HAP-1 (cell line): ENCODE data around the gene OSBPL5.

Experiments used
- DNase-seq, 2 experiments: peaks; one replicate each; pipeline ENCODE4 v3.0.0-alpha.2; 2016 to 2020; ENCODE audit warnings: low spot score in 2 of 2
- H3K27me3 ChIP-seq: fragments of 250-450 bp; sonication (Bioruptor Pico); 2 replicates; pipeline ENCODE4 v1.5.1; 2020; ENCODE audit warnings: low read depth, mild to moderate bottlenecking, moderate library complexity
- H3K36me3 ChIP-seq: fragments of 250-450 bp; sonication (Bioruptor Pico); replicated peaks from 2 replicates; pipeline ENCODE4 v1.5.1; 2020; ENCODE audit warnings: mild to moderate bottlenecking
- H3K4me1 ChIP-seq: fragments of 250-450 bp; sonication (Bioruptor Pico); 2 replicates; pipeline ENCODE4 v1.5.1; 2020; ENCODE audit warnings: mild to moderate bottlenecking
- H3K4me3 ChIP-seq: fragments of 250-450 bp; sonication (Bioruptor Pico); 2 replicates; pipeline ENCODE4 v1.5.1; 2020; ENCODE audit warnings: mild to moderate bottlenecking, moderate library complexity
- H3K9me3 ChIP-seq: fragments of 250-450 bp; sonication (Bioruptor Pico); 2 replicates; pipeline ENCODE4 v1.5.1; 2020; ENCODE audit warnings: mild to moderate bottlenecking, moderate library complexity
- in situ Hi-C: fragments of 300-500 bp; cut with MboI; formaldehyde crosslinking; loops from 3 replicates; pipeline ENCODE4 v1.14.3; 2020; ENCODE audit warnings: low sequenced_read_pairs, inconsistent platforms, mixed read lengths

The OSBPL5 gene

GRCh38 chr11:3129181-3129590 lies 35.9 kb downstream of the OSBPL5 start:
- Histone ChIP-seq H3K4me3 (no peak overlapping the region), H3K4me1 (no peaks in the 10 kb centered on the region), H3K9me3 (no peaks in the 10 kb centered on the region), H3K36me3 (no peaks in the 10 kb centered on the region), H3K27me3 (no peaks in the 10 kb centered on the region)
- no peak for DNase-seq
- in situ Hi-C loops = no loop called here

GRCh38 chr11:3128356-3129180 lies 36.5 kb downstream of the OSBPL5 start:
- DNase-seq = no peak
- Histone ChIP-seq H3K4me3 (no peak overlapping the region), H3K4me1 (no peaks in the 10 kb centered on the region), H3K9me3 (no peaks in the 10 kb centered on the region), H3K36me3 (no peaks in the 10 kb centered on the region), H3K27me3 (no peaks in the 10 kb centered on the region)
- in situ Hi-C loops = no loop called here

- H3K9me3 ChIP-seq = no peaks in the 10 kb centered on the region
- no peaks in the 10 kb centered on the region for H3K4me1 ChIP-seq
- in situ Hi-C loops = no loop called here
- H3K4me3 ChIP-seq = no peak overlapping the region
- H3K36me3 ChIP-seq = no peaks in the 10 kb centered on the region
- DNase-seq = no peak
- no peaks in the 10 kb centered on the region for H3K27me3 ChIP-seq
Observed at GRCh38 chr11:3127706-3128355, 37.3 kb downstream of the OSBPL5 start.

GRCh38 chr11:3126901-3127691 lies 38.0 kb downstream of the OSBPL5 start:
- DNase-seq = no peak
- H3K9me3 ChIP-seq = no peaks in the 10 kb centered on the region
- H3K4me3 ChIP-seq = no peak overlapping the region
- in situ Hi-C loops = no loop called here
- H3K27me3 ChIP-seq = no peaks in the 10 kb centered on the region
- no peaks in the 10 kb centered on the region for H3K4me1 ChIP-seq
- H3K36me3 ChIP-seq = no peaks in the 10 kb centered on the region

GRCh38 chr11:3126207-3126865 lies 38.8 kb downstream of the OSBPL5 start:
- Histone ChIP-seq H3K4me1 (no peaks in the 10 kb centered on the region), H3K4me3 (no peak overlapping the region), H3K27me3 (no peaks in the 10 kb centered on the region), H3K36me3 (no peaks in the 10 kb centered on the region), H3K9me3 (no peaks in the 10 kb centered on the region)
- no peak for DNase-seq
- in situ Hi-C loops = no loop called here

GRCh38 chr11:3124821-3125220 lies 40.3 kb downstream of the OSBPL5 start:
- DNase-seq = no peak
- in situ Hi-C loops = no loop called here
- Histone ChIP-seq H3K27me3 (no peaks in the 10 kb centered on the region), H3K36me3 (no peaks in the 10 kb centered on the region), H3K9me3 (no peaks in the 10 kb centered on the region), H3K4me1 (no peaks in the 10 kb centered on the region), H3K4me3 (no peak overlapping the region)

GRCh38 chr11:3123761-3124733 lies 41.1 kb downstream of the OSBPL5 start:
- Histone ChIP-seq H3K9me3 (no peaks in the 10 kb centered on the region), H3K36me3 (no peaks in the 10 kb centered on the region), H3K4me1 (no peaks in the 10 kb centered on the region), H3K4me3 (no peak overlapping the region), H3K27me3 (no peaks in the 10 kb centered on the region)
- in situ Hi-C loops = no loop called here
- DNase-seq = no peak

- Histone ChIP-seq H3K27me3 (no peaks in the 10 kb centered on the region), H3K9me3 (no peaks in the 10 kb centered on the region), H3K4me3 (no peak overlapping the region), H3K4me1 (no peaks in the 10 kb centered on the region), H3K36me3 (no peaks in the 10 kb centered on the region)
- in situ Hi-C loops = no loop called here
- no peak for DNase-seq
Observed at GRCh38 chr11:3123305-3123704, 41.8 kb downstream of the OSBPL5 start.

GRCh38 chr11:3122775-3123201 lies 42.3 kb downstream of the OSBPL5 start:
- no peaks in the 10 kb centered on the region for H3K9me3 ChIP-seq
- no peak for DNase-seq

GRCh38 chr11:3121931-3122774 lies 43.0 kb downstream of the OSBPL5 start:
- Histone ChIP-seq H3K36me3 (no peaks in the 10 kb centered on the region), H3K4me3 (no peak overlapping the region), H3K27me3 (no peaks in the 10 kb centered on the region), H3K9me3 (no peaks in the 10 kb centered on the region), H3K4me1 (no peaks in the 10 kb centered on the region)
- no peak for DNase-seq
- in situ Hi-C loops = no loop called here

More at GRCh38 chr11:3122775-3123201, 42.3 kb downstream of the OSBPL5 start:
- Histone ChIP-seq H3K36me3 (no peaks in the 10 kb centered on the region), H3K4me3 (no peak overlapping the region), H3K27me3 (no peaks in the 10 kb centered on the region), H3K4me1 (no peaks in the 10 kb centered on the region)
- in situ Hi-C loops = no loop called here

GRCh38 chr11:3121416-3121815 lies 43.7 kb downstream of the OSBPL5 start:
- no peak for DNase-seq
- in situ Hi-C loops = no loop called here
- no peaks in the 10 kb centered on the region for H3K27me3 ChIP-seq
- no peaks in the 10 kb centered on the region for H3K36me3 ChIP-seq
- no peak overlapping the region for H3K4me3 ChIP-seq
- no peaks in the 10 kb centered on the region for H3K4me1 ChIP-seq
- H3K9me3 ChIP-seq = no peaks in the 10 kb centered on the region
